ENCODE measurements around the gene FDXR. TPM values are rescaled to one million over a fixed set of nuclear protein-coding genes. Genes with fewer than 3 reads are reported as not detected.

Gene FDXR
- total RNA-seq, 1 donor from 2014 or later = 16.0 TPM

DNA sequence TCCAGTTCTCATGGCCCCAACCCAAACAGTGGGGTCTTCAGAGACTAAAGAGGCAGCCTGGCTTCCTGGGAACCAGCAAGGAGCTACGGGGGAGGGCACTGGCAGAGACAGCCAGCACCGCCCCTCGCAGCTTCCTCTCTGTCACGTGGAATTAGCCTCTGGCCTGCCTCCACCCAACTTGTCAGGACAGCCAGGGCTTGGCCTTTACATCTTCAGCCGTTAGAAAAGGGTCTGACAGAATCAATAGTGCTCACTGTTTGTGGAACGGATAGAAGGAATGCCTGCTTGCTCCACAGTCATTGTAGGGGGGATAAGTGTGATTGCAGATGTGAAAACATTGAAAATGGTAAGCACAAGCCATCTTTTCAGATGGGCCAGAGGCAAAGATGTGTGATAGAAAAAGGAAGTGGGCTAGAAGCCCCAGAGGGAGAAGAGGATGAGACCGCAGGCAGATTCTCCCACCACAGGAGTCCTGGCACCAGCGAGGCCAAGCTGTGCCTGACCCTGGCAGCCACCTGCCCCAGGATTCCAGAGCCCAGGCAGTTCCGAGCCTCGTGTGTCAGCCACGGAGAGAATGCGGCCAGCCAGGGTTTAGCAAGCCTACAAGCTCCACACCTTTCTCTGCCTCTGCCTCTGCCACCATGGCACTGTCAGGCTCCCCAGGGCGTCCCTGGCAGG lies 31.7 kb downstream of the FDXR start:
- Histone ChIP-seq H3K27ac (peak overlapping the region; percentile 39), H3K9me3 (no peaks in the 10 kb centered on the region), H3K27me3 (no peaks in the 10 kb centered on the region), H3K4me1 (peaks cover 30% of the 10 kb centered on the region), H3K36me3 (peaks cover 0 to 3% of the 10 kb centered on the region in 2 donors), H3K4me3 (no peak overlapping the region)
- intact Hi-C loops (cut with DNase I) = no loop called here
- TF ChIP-seq POLR2AphosphoS5 (IDR thresholded peaks at IDR 0.05; ENCODE audit: insufficient read depth in 1 of 2, low read depth in 1 of 2) (no peak), POLR2A (IDR thresholded peaks at IDR 0.05) (no peak)
- TF ChIP-seq, protein P1, sequence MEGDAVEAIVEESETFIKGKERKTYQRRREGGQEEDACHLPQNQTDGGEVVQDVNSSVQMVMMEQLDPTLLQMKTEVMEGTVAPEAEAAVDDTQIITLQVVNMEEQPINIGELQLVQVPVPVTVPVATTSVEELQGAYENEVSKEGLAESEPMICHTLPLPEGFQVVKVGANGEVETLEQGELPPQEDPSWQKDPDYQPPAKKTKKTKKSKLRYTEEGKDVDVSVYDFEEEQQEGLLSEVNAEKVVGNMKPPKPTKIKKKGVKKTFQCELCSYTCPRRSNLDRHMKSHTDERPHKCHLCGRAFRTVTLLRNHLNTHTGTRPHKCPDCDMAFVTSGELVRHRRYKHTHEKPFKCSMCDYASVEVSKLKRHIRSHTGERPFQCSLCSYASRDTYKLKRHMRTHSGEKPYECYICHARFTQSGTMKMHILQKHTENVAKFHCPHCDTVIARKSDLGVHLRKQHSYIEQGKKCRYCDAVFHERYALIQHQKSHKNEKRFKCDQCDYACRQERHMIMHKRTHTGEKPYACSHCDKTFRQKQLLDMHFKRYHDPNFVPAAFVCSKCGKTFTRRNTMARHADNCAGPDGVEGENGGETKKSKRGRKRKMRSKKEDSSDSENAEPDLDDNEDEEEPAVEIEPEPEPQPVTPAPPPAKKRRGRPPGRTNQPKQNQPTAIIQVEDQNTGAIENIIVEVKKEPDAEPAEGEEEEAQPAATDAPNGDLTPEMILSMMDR (IDR thresholded peaks at IDR 0.05) = no peak
- no peak for DNase-seq (ENCODE audit: extremely low spot score in 2 of 2)

DNA sequence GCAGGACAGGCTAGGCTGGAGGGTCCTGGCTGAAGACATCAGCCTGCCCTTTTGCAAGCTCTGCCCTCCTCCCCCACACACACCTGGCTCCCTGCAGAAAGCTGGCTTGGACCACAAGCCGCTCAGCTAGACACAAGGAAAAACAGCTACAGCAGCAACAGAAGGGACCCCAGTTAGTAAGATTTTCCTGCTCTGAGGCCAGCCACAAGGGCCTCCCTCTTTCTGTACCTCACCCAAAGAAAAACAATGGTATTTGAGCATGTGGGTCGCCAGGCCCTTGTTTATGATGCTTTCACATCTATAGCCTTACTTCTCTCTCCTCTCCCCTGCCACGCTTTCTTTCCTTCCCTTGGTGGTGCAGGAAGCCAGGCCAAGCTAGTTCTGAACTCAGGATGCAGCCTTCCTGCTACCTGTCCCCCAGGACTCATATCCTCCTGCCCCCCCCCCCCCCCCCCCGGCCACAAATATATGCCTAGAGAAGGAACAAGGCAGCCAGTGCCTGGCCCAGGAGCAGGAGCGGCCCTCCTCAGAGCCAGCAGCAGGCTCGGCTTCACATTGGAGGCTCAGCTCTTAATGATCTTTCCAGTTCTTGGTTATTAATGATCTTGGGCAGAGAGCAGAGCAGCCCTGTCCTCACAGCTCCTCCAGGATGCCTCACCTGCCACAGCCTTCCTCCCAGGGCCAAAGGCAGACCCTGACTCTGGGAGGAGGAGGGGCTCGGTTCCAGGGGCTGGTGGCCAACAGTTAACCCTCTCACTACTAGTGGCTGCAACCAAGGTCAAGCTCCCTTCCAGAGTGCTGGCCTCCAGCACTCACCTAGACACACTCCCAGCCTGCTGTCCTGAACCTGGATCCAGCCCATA lies 32.6 kb downstream of the FDXR start:
- Histone ChIP-seq H3K4me1 (peaks cover 30% of the 10 kb centered on the region), H3K27me3 (no peaks in the 10 kb centered on the region), H3K27ac (peak overlapping the region; percentile 39), H3K9me3 (no peaks in the 10 kb centered on the region), H3K4me3 (no peak overlapping the region), H3K36me3 (peaks cover 0 to 6% of the 10 kb centered on the region in 2 donors)
- TF ChIP-seq, protein P1 (IDR thresholded peaks at IDR 0.05) = no peak
- TF ChIP-seq POLR2AphosphoS5 (IDR thresholded peaks at IDR 0.05; ENCODE audit: insufficient read depth in 1 of 2, low read depth in 1 of 2) = no peak
- TF ChIP-seq POLR2A (IDR thresholded peaks at IDR 0.05) = no peak
- DNase-seq (ENCODE audit: extremely low spot score in 2 of 2) = no peak
- intact Hi-C loops (cut with DNase I) = no loop called here

DNA sequence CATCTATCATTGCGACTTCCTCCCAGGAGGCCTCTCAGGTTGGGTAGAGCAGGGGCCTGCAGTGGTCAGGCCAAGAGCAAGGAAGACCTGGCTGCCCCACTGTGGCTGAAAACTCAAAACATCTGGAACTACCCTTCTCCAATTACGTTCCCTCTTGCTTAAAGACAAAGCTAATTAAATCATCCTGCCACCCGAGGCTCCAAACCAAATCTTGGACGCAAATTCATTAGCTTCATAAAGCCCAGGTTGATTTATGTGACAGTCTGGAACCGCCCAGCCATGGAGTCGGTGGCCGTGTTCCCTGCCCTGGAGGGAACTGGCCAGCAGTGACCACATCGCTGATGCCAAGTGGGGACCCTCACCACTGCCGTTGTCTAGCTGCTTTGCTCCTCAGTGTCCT lies 34.5 kb downstream of the FDXR start:
- peaks cover 30% of the 10 kb centered on the region for H3K4me1 ChIP-seq
- DNase-seq (ENCODE audit: extremely low spot score in 2 of 2) = no peak

DNA sequence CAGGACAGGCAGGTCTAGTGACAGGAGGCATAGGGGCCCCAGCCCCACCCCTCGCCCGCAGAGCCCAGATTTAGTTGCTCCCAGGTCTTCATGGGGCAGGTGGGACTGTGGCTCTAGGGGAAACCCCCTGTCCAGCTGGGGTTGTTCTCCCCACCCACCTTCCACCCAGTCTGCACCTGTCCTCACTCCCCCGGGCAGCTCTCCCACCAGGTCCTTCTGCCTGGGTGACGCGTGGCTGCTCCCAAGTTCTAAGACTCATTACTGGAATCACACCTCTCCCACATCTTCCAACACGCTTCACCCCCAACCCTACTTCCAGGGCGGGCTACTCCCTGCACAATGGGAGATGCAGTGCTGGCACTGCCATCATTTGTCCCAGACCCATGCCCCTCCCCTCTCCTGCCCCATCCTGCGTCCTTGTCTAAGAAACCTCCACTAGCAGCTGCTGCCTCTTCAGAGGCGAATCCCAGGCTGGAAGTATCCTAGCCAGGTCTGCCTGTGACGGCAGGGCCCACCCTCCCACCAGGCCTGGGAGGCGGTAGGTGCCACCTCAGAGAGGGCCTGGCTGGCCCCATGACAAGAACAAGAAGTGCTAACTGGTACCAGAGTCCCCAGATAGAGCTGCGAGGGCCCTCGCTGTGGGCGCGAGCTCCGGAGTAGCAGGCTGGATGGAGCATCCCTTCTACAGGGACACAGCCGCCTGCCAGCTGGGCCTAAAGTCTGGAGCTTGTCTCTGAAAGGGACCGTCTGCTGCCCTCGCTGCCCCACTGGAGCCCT lies 35.9 kb downstream of the FDXR start:
- no peaks in the 10 kb centered on the region for H3K9me3 ChIP-seq
- H3K27ac ChIP-seq = no peak overlapping the region
- H3K4me1 ChIP-seq = peaks cover 19% of the 10 kb centered on the region
- intact Hi-C loops (cut with DNase I) = no loop called here
- H3K36me3 ChIP-seq = peaks cover 0 to 6% of the 10 kb centered on the region in 2 donors
- no peak for TF ChIP-seq POLR2A (IDR thresholded peaks at IDR 0.05)
- TF ChIP-seq, protein P1 (IDR thresholded peaks at IDR 0.05) = no peak
- TF ChIP-seq POLR2AphosphoS5 (IDR thresholded peaks at IDR 0.05; ENCODE audit: insufficient read depth in 1 of 2, low read depth in 1 of 2) = no peak
- H3K27me3 ChIP-seq = no peaks in the 10 kb centered on the region
- no peak for DNase-seq (ENCODE audit: extremely low spot score in 2 of 2)
- H3K4me3 ChIP-seq = no peak overlapping the region

More for the DNA sequence above, 34.5 kb downstream of the FDXR start:
- no peak overlapping the region for H3K4me3 ChIP-seq
- H3K9me3 ChIP-seq = no peaks in the 10 kb centered on the region
- intact Hi-C loops (cut with DNase I) = no loop called here
- TF ChIP-seq POLR2A (IDR thresholded peaks at IDR 0.05) (no peak), POLR2AphosphoS5 (IDR thresholded peaks at IDR 0.05; ENCODE audit: insufficient read depth in 1 of 2, low read depth in 1 of 2) (no peak)
- TF ChIP-seq, protein P1 (IDR thresholded peaks at IDR 0.05) = no peak
- peaks cover 0 to 6% of the 10 kb centered on the region in 2 donors for H3K36me3 ChIP-seq
- no peaks in the 10 kb centered on the region for H3K27me3 ChIP-seq
- no peak overlapping the region for H3K27ac ChIP-seq

All from vagina (tissue), 2 donors.